B cell (primary cell): Measurements from ENCODE around the gene SLC9A5. TPM values are rescaled to one million over a fixed set of nuclear protein-coding genes. Genes with fewer than 3 reads are reported as not detected.

Source experiments
- ATAC-seq: fragments of 200-7000 bp; cut with Tn5 transposase; one replicate; pipeline ENCODE4 v1.10.0; 2021; ENCODE audit warnings: low read depth, mild to moderate bottlenecking, moderate number of reproducible peaks, moderate library complexity
- CTCF ChIA-PET: fragments of 350-600 bp; sonication (Branson Sonifier 250); formaldehyde crosslinking; loops from one replicate; lab custom pipeline; 2021; ENCODE audit warnings: antibody characterized with exemption, inconsistent platforms; lab: Charles Lee
- POLR2A ChIA-PET: fragments of 350-600 bp; sonication (Branson Sonifier 250); formaldehyde crosslinking; loops from one replicate; lab custom pipeline; 2021; ENCODE audit warnings: antibody characterized with exemption; lab: Charles Lee
- DNase-seq: peaks from one replicate; pipeline ENCODE4 v3.0.0; 2013
- H2AFZ ChIP-seq: 2 replicates; pipeline ENCODE4 v1.6.1; 2012; ENCODE audit warnings: mild to moderate bottlenecking, low read depth, low read length; ENCODE audit not compliant: insufficient read depth, poor library complexity, severe bottlenecking
- H3K27ac ChIP-seq, 2 donors: 1 replicate in 1 of 2; 2 replicates in 1 of 2; pipeline ENCODE4 v1.5.1; 2012 to 2013; ENCODE audit warnings: low read length in 2 of 2, mild to moderate bottlenecking in 2 of 2, moderate library complexity in 1 of 2
- H3K27me3 ChIP-seq, 4 experiments: fragments of 200-600 bp in 1 of 4; sonication (generic) in 1 of 4; replicated peaks in 1 of 4; 1 replicate in 2 of 4; 2 replicates in 2 of 4; pipeline versions ENCODE4 v1.6.1 to v1.7.0; 2013 to 2016; ENCODE audit warnings: low read length in 3 of 4, mild to moderate bottlenecking in 2 of 4, mixed read lengths in 1 of 4, moderate library complexity in 1 of 4; ENCODE audit not compliant: insufficient read depth in 4 of 4, control insufficient read depth in 3 of 4; ENCODE audit errors: control extremely low read depth in 1 of 4
- H3K36me3 ChIP-seq, 2 experiments: replicated peaks in 1 of 2; 1 replicate in 1 of 2; 2 replicates in 1 of 2; pipeline versions ENCODE4 v1.6.1 to v1.7.1; 2013; ENCODE audit warnings: low read length in 1 of 2; ENCODE audit not compliant: insufficient read depth in 2 of 2, control insufficient read depth in 1 of 2; ENCODE audit errors: control extremely low read depth in 1 of 2, extremely low read depth in 1 of 2
- H3K4me1 ChIP-seq, 2 donors: fragments of 200-600 bp in 1 of 2; sonication (generic) in 1 of 2; 1 replicate in 1 of 2; 2 replicates in 1 of 2; pipeline versions ENCODE4 v1.5.1 to v1.6.1; 2013 to 2017; ENCODE audit warnings: low read length in 2 of 2; ENCODE audit not compliant: control insufficient read depth in 2 of 2, insufficient read depth in 2 of 2
- H3K4me2 ChIP-seq: replicated peaks from 2 replicates; pipeline ENCODE3; 2012; ENCODE audit warnings: mild to moderate bottlenecking, low read depth, low read length; ENCODE audit not compliant: poor library complexity, severe bottlenecking
- H3K4me3 ChIP-seq, 5 experiments: fragments of 200-600 bp in 1 of 5; sonication (generic) in 1 of 5; 1 replicate in 3 of 5; 2 replicates in 2 of 5; pipeline versions ENCODE4 v1.5.1 to v1.7.0; 2011 to 2016; ENCODE audit warnings: low read length in 4 of 5, mild to moderate bottlenecking in 4 of 5, low read depth in 2 of 5, control low read depth in 1 of 5, moderate library complexity in 1 of 5; ENCODE audit not compliant: insufficient read depth in 1 of 5; ENCODE audit errors: control extremely low read depth in 1 of 5, extremely low read depth in 1 of 5
- H3K79me2 ChIP-seq: fragments of 200-600 bp; sonication (generic); one replicate; pipeline ENCODE4 v1.6.0; 2016; ENCODE audit warnings: low read length; ENCODE audit not compliant: control insufficient read depth, insufficient read depth
- H3K9ac ChIP-seq: fragments of 200-600 bp; sonication (generic); 2 replicates; pipeline ENCODE4 v1.6.1; 2017; ENCODE audit warnings: mild to moderate bottlenecking, low read length, moderate library complexity
- H3K9me3 ChIP-seq, 3 donors: one replicate each; pipeline versions ENCODE4 v1.6.1 to v1.7.1; 2013; ENCODE audit warnings: low read length in 2 of 3; ENCODE audit not compliant: control insufficient read depth in 2 of 3, insufficient read depth in 1 of 3; ENCODE audit errors: control extremely low read depth in 1 of 3
- H4K20me1 ChIP-seq: 2 replicates; pipeline ENCODE4 v1.6.0; 2012; ENCODE audit warnings: mild to moderate bottlenecking, low read length; ENCODE audit not compliant: insufficient read depth, control insufficient read depth, poor library complexity, severe bottlenecking
- H3K27ac Mint-ChIP-seq: one replicate; pipeline ENCODE4 v1.8.0; 2021; ENCODE audit warnings: mixed read lengths
- H3K27me3 Mint-ChIP-seq: one replicate; pipeline ENCODE4 v1.8.0; 2021; ENCODE audit warnings: mixed read lengths
- H3K4me1 Mint-ChIP-seq: one replicate; pipeline ENCODE4 v1.8.0; 2021; ENCODE audit warnings: mixed read lengths
- H3K4me3 Mint-ChIP-seq: one replicate; pipeline ENCODE4 v1.8.0; 2021; ENCODE audit warnings: mixed read lengths
- H3K9me3 Mint-ChIP-seq: one replicate; pipeline ENCODE4 v1.8.0; 2022; ENCODE audit warnings: mixed read lengths; ENCODE audit not compliant: insufficient read depth
- CTCF ChIP-seq: fragments of 200-600 bp; IDR thresholded peaks from one replicate; pipeline ENCODE4 v1.8.0; 2022; ENCODE audit warnings: antibody characterized with exemption, mild to moderate bottlenecking
- EZH2 ChIP-seq: IDR thresholded peaks from 2 replicates; pipeline ENCODE4 v1.6.1; 2012; ENCODE audit warnings: borderline replicate concordance, low read depth, mild to moderate bottlenecking, moderate library complexity, low read length; ENCODE audit not compliant: insufficient read depth, poor library complexity, severe bottlenecking
- WGBS: methylation state at CpG from one replicate; pipeline ENCODE4 v1.1.5; 2013; ENCODE audit warnings: missing lambda C conversion rate; ENCODE audit not compliant: insufficient coverage; 5-methylcytosine and 5-hydroxymethylcytosine counted together
- intact Hi-C: fragments of 100-400 bp; cut with micrococcal nuclease; formaldehyde crosslinking; loops from one replicate; pipeline ENCODE4 v1.10.0; 2022
- polyA plus RNA-seq: library from polyadenylated mRNA; depleted of rRNA; stranded (reverse); fragments of >200 nt; gene quantifications from 2 replicates; pipeline ENCODE4 v1.2.3, GENCODE V29; 2012
- total RNA-seq, 2 donors: library from RNA; stranded (reverse); fragments of 120-200 nt in 1 of 2; gene quantifications; 1 replicate in 1 of 2; 2 replicates in 1 of 2; pipeline versions ENCODE4 v1.2.3 to v1.2.4, GENCODE V29; 2013 to 2022

The SLC9A5 gene
- total and polyA plus RNA-seq, 2 donors (not counting 1 experiment from before 2014, with no cell fraction given), result 1.7 TPM

DNA sequence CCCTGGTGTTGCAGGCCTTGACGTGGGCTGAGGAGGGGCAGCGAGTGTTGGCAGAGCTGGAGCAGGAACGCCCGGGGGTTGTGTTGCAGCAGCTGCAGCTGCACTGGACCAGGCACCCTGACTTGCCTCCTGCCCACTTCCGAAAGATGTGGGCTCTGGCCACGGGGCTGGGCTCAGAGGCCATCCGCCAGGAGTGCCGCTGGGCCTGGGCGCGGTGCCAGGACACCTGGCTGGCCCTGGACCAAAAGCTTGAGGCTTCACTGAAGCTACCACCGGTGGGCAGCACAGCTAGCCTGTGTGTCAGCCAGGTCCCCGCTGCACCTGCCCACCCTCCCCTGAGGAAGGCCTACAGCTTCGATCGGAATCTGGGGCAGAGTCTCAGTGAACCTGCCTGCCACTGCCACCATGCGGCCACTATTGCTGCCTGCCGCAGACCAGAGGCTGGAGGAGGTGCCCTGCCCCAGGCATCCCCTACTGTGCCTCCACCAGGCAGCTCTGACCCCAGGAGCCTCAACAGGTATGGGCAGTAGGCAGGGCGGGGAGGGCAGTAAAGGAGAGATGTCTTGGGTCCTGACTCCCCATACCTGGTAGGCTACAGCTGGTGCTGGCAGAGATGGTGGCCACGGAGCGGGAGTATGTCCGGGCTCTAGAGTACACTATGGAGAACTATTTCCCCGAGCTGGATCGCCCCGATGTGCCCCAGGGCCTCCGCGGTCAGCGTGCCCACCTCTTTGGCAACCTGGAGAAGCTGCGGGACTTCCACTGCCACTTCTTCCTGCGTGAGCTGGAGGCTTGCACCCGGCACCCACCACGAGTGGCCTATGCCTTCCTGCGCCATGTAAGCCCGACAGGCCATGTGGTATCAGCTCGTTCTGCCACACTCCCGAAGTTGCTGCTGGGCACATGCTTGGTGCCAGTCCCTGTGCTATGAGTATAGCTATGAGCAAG lies 36.2 kb downstream of the SLC9A5 start:
- H3K9ac ChIP-seq, result no peak overlapping the region
- no peak overlapping the region for H3K4me2 ChIP-seq
- DNase-seq, result no peak
- no peak for TF ChIP-seq EZH2
- Mint-ChIP-seq H3K27ac (no peak overlapping the region), H3K27me3 (no peaks in the 10 kb centered on the region), H3K9me3 (no peaks in the 10 kb centered on the region), H3K4me1 (no peaks in the 10 kb centered on the region), H3K4me3 (no peak overlapping the region)
- H3K27me3 ChIP-seq, result no peaks in the 10 kb centered on the region
- no peaks in the 10 kb centered on the region for H3K4me1 ChIP-seq
- H4K20me1 ChIP-seq, result no peaks in the 10 kb centered on the region
- no peak overlapping the region for H3K27ac ChIP-seq
- ChIA-PET POLR2A (interaction anchor here (0.5 kb wide), 1 partner anchor 146 kb away, joined by 9 read pairs; no protein-coding TSS in a partner anchor), CTCF (no interaction called here)
- H3K4me3 ChIP-seq, result no peak overlapping the region
- H2AFZ ChIP-seq, result no peak overlapping the region
- intact Hi-C loops, result no loop called here
- 93% methylated on average over 34 of the region's 34 CpGs for WGBS
- H3K9me3 ChIP-seq, result no peaks in the 10 kb centered on the region
- no peak for ATAC-seq
- no peaks in the 10 kb centered on the region for H3K79me2 ChIP-seq
- H3K36me3 ChIP-seq, result no peaks in the 10 kb centered on the region

DNA sequence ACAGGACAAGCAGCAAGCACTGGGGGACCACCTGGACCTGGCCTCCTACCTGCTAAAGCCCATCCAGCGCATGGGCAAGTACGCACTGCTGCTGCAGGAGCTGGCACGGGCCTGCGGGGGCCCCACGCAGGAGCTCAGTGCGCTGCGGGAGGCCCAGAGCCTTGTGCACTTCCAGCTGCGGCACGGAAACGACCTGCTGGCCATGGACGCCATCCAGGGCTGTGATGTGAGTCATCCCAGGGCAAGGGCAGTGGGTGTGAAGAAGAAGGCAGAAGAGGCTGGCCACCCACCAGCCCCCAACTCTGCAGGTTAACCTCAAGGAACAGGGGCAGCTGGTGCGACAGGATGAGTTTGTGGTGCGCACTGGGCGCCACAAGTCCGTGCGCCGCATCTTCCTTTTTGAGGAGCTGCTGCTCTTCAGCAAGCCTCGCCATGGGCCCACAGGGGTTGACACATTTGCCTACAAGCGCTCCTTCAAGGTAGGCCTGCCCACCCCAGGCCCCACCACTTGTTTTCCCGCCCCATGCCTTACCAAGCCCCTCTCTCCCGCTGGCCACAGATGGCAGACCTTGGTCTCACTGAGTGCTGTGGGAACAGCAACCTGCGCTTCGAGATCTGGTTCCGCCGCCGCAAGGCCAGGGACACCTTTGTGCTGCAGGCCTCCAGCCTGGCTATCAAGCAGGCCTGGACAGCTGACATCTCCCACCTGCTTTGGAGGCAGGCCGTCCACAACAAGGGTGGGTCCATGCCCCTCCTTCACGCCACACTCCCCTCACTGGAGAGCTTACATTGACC lies 37.9 kb downstream of the SLC9A5 start:
- no peak for TF ChIP-seq EZH2
- no peak for TF ChIP-seq CTCF
- ChIA-PET POLR2A (no interaction called here), CTCF (interaction anchor here (1.6 kb wide), 1 partner anchor 8 kb away, joined by 3 read pairs; no protein-coding TSS in a partner anchor)
- Histone ChIP-seq H3K4me3 (no peak overlapping the region), H3K9me3 (no peaks in the 10 kb centered on the region), H2AFZ (no peak overlapping the region), H3K27ac (no peak overlapping the region), H3K27me3 (no peaks in the 10 kb centered on the region), H3K4me2 (no peak overlapping the region), H4K20me1 (no peaks in the 10 kb centered on the region), H3K4me1 (no peaks in the 10 kb centered on the region), H3K36me3 (no peaks in the 10 kb centered on the region), H3K9ac (no peak overlapping the region), H3K79me2 (no peaks in the 10 kb centered on the region)
- no peaks in the 10 kb centered on the region for H3K4me1 Mint-ChIP-seq
- H3K4me3 Mint-ChIP-seq, result no peak overlapping the region
- H3K9me3 Mint-ChIP-seq, result no peaks in the 10 kb centered on the region
- 95% methylated on average over 27 of the region's 28 CpGs for WGBS
- ATAC-seq (no peak), DNase-seq (no peak)
- no peaks in the 10 kb centered on the region for H3K27me3 Mint-ChIP-seq
- intact Hi-C loops, result no loop called here
- no peak overlapping the region for H3K27ac Mint-ChIP-seq
